HG03139 (cell line): ENCODE results near the gene CYS1.

Experiments
- ATAC-seq: cut with Tn5 transposase; IDR thresholded peaks from one replicate; pipeline ENCODE4 v1.9.1; 2021; ENCODE audit not compliant: unreplicated experiment

CYS1 gene

DNA sequence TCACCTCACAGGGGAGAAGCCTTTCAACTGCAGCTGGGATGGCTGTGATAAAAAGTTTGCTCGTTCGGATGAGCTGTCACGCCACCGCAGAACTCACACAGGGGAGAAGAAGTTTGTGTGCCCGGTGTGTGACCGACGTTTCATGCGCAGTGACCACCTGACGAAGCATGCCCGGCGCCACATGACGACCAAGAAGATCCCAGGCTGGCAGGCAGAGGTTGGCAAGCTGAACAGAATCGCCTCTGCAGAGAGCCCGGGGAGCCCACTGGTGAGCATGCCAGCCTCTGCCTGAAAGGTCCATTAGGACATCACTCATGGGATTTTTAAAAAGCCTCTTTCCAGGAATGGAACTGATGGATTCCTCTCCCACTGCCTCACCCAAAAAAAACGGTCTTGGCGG lies 28.0 kb downstream of the CYS1 start:
- no peak for ATAC-seq

GRCh38 chr2:10048501-10049171 lies 31.6 kb downstream of the CYS1 start:
- no peak for ATAC-seq

- no peak for ATAC-seq
Measured at GRCh38 chr2:10047616-10048500, 32.4 kb downstream of the CYS1 start.

DNA sequence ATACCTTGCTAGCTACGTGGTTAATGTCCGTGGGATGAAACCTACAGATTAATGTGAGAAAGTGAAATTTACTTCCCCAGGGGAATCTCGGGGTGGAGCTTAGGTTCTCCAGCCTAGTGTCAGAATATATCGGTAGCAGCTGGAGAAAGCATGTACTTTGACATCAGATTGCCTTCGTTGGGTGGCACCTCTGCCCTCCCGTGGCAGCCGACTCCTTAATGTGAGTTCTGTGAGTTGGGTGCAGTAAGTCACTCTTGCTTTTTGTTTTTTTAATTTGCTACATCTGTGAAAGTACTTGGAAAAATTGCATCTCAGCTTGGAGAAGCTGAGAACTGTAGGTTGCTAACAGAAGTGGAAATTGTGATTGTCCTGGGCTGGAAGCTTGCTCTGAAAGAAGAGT lies 33.3 kb downstream of the CYS1 start:
- no peak for ATAC-seq

DNA sequence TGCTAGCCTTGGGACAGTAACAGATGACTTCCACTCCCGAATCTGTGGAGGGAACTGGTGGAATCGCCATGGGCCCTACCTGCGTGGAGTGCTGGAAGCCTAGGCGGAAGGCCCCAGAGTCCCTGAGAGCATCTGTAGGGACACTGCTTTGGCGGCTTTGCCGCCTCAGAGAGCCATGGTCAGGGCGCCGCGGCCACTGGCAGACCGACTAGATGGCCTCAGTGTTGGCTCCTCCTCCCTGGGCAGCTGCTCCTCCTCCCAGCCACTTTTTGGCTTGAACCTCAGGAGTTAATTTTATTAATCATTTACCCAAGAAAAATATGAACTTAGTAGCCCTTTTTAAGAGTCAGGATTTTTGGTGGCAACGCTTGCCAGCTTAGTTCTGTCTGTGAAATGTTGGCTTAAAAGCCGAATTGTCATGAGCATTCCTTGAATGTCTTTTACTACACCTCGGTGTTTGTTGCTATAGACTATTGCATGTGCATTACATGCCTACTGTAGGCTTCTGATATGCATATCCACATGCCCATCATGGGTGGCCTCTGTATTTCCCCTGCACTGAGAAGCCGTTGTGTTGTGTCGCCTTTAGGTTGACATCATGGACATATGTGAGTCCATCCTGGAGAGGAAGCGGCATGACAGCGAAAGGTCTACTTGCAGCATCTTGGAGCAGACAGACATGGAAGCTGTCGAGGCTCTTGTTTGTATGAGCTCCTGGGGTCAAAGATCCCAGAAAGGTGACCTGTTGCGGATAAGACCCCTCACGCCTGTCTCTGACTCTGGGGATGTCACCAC lies 34.5 kb downstream of the CYS1 start:
- no peak for ATAC-seq

- ATAC-seq = peak; percentile 38
Measured at GRCh38 chr2:10043906-10044601, 36.2 kb downstream of the CYS1 start.

DNA sequence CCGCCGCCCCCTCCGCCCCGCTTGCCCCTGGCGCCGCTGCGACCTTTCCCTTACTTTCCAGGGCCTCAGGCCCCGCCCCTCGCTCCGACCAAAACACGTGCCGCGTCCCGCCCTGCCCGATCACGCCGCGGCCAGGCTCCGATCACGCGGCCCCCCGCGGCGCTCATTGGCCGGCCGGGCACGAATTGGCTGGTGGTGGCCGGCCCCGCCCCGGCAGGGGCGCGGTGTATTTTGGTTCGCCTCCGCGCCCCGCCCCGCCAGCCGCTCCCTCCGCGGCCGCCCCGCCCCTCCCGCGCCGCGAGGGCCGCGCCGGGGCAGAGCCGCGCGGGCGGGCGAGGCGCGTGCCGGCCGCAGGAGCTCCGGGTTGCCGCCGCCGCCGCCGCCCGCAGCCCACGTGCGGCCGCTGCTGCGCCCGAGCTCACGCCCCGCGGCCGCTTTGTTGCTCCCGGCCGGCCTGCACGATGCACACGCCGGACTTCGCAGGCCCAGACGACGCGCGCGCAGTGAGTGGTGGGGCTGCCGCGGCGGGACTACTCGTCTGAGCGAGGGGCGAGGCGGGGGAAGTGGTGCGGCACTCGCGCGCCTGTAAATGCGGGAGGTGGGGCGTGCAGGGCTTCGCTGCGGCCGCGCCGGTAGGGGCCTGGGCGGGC lies 36.8 kb downstream of the CYS1 start, which contains the start of gene KLF11:
KLF11 (plus strand) TSS at position 295 of the 650 bp plus-strand sequence; CDS start at position 462, 167 bp downstream.
- peak; percentile 78 for ATAC-seq

DNA sequence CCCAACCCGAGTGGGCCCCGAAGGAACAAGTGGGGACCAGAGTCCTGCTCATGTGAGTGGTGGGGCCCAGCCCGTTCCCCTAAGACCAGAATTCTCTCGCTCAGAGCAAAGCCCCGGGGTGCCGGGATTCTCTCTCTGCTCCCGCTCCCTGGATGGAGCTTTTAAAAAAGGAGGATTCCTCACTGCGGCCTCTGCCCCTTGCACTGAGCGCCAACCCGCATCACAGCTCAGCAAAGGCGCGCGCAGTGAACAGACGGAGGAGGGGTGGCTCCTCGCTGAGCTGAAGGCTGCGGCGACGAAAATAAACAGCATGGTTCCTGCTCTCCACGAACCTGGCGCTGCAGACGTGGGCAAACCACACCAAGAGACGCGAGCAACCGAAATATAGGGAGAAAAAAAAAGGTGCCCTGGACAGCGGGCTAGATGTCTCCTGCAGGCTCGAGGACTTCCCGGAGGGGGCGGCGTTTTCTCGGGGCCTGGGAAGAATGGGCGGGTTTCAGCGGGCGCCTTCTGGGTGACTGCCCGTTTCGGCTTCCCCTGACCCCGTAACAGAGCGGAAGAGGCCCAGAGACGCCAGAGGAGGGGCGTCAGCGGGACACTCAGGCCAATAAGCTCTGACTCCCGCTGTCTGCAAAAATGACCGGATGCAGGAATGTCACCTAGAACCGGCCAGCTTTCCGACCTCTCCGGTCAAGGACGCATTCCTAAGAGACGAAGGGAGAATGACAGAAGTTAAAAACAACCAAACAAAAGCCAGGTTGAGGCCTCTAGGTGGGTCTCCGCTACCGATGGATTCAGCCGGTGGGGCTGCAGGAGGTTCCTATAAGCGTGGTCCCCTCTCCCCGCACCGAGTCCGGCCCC lies 37.7 kb downstream of the CYS1 start:
- ATAC-seq = no peak

GRCh38 chr2:10041711-10042110 lies 38.5 kb downstream of the CYS1 start:
- no peak for ATAC-seq

GRCh38 chr2:10039658-10040410 lies 40.4 kb downstream of the CYS1 start:
- ATAC-seq = no peak

DNA sequence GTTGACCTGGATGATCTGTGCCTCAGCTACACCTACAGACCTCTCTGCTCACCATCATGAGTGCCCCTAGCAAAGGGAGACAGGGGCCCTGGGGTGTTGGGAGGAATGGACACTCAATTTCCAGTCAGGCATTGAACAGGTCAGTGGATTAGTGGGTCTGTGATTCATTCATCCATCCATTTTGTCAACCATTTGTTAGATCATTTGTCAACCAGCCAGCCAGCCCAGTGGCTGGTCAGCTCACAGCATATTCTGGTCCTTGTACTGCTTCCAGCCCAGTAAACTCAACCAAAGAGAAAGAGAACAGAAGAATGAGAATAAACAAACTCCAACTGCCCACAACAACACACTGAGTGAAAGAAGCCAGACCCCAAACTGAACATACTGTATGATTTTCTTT lies 41.5 kb downstream of the CYS1 start:
- no peak for ATAC-seq

DNA sequence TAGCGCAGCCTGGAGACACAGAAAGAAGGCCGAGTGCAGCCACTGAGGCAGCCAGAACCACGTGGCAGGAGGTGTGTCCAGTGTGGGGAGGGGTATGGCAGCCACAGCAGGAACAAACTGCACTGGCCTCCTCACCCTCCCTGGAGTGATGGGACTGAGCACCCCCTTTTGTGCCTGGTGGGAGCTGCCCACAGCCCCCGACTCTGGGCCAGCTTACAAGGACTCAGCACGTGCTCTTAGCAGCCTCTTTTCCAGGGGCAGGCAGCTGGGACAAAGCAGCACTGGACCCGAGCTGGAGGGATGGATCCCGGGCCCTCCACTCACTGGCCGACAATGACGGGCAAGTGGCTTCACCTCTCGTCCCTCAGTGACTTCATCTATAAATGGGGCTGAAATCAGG lies 42.1 kb downstream of the CYS1 start:
- no peak for ATAC-seq

GRCh38 chr2:10036095-10036884 lies 43.9 kb downstream of the CYS1 start:
- ATAC-seq = no peak

DNA sequence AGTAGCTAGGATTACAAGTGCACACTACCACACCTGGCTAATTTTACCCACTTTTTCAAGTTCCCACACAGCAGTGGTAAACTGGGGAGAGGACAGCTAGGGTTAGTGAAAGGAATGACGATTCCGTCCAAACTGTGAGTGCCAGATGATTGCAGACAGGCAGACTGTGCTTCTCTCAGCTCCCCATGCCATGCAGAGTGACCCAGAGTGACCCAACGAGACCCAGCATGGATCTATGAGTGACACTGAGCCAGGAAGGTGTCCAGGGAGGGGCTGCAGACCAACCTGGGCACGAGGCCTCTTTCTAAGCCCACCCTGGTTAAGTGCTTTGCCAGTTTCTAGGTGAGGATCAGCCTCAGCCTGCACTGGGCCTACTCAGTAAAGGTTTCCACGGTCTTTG lies 44.6 kb downstream of the CYS1 start:
- ATAC-seq = no peak

- ATAC-seq = no peak
Measured at GRCh38 chr2:10035053-10035422, 45.2 kb downstream of the CYS1 start.

DNA sequence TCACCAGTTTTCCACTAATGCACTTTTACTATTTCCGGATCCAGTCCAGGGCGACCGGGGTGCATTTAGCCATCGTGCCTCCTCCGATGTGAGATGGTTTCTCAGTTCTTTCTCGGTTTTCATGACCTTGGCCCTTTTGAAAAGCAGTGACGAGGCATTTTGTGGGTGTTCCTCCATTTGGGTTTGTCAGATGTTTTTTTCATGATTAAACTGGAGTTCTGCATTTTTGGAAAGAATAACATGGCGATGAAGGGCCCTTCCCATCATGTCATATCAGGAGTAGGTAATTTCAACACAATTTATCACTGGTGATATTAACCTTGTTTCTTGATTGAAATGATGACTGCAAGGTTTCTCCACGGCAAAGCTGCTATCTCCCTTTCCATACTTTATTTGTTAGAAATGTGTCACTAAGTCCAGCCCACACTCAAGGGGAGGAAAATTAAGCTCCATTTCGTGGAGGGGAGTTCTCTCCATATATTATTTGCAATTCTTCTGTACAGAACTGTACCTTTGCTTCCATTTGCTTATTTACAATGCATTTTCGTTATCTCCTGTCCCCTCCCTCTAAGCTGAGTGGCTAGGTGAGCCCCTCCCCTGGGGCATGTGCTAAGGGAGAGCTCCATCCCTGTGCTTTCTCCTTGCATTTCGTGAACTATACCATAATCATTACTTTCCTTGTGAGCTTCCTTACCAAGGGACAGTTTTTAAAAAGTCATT lies 45.7 kb downstream of the CYS1 start:
- no peak for ATAC-seq

DNA sequence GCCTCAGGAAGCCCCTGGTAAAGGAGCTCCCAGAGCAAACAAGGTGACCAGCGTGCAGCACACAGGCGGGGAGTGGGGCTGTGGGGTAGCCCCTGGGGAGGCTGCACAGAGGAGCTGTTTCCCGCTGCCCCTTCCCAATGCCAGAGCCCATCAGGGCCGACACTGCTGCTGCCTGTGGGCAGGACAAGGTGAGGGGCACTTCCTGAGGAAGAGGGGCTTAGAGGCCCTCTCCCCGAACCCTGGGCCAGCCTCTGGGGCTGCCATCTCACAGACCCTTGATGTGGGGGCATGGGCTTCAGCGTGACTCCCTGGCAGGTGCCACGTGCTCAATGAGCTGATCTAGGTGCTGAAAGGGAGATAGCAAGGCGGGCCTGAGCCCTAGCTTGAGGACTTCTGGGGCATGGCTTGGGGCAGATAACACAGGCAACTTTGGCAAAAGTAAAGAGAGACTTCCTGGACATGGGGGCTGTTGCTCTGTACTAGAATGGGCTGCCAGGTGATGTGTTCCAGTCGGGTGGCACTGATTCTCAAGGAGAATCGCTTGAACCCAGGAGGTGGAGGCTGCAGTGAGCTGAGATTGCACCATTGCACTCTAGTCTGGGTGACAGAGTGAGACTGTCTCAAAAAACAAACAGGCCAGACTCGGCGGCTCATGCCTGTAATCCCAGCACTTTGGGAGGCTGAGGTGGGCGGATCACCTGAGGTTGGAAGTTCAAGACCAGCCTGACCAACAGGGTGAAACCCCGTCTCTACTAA lies 46.8 kb downstream of the CYS1 start:
- no peak for ATAC-seq
